NCI-H2227 (cell line): ENCODE results near the gene HEMGN.

Source experiments
- DNase-seq: peaks from one replicate; lab custom pipeline; 2025; ENCODE audit not compliant: unreplicated experiment; lab: John Stamatoyannopoulos, UW

The HEMGN gene

GRCh38 chr9:97933297-97933998, 4.5 kb downstream of the HEMGN start:
- no peak for DNase-seq

GRCh38 chr9:97930972-97931371, 7.0 kb downstream of the HEMGN start:
- no peak for DNase-seq

GRCh38 chr9:97928986-97929604, 8.9 kb downstream of the HEMGN start:
- no peak for DNase-seq

GRCh38 chr9:97925497-97926334, 12.3 kb downstream of the HEMGN start:
- no peak for DNase-seq

GRCh38 chr9:97924386-97924785, 13.6 kb downstream of the HEMGN start:
- DNase-seq, result no peak

- DNase-seq, result peak; percentile 80
These were observed 14.4 kb downstream of the HEMGN start for GRCh38 chr9:97923529-97924108.

GRCh38 chr9:97921959-97922724, 15.8 kb downstream of the HEMGN start, which contains the start of gene TRMO:
TSS of gene TRMO (minus strand) at chr9:97922500. CDS start at chr9:97922493, 7 bp downstream.
- peak; percentile 98 for DNase-seq

GRCh38 chr9:97919217-97919813, 18.7 kb downstream of the HEMGN start:
- no peak for DNase-seq

GRCh38 chr9:97918611-97919010, 19.4 kb downstream of the HEMGN start:
- no peak for DNase-seq

GRCh38 chr9:97911970-97912369, 26.0 kb downstream of the HEMGN start:
- DNase-seq, result no peak

- DNase-seq, result no peak
These were observed 26.4 kb downstream of the HEMGN start for GRCh38 chr9:97911528-97911927.

- DNase-seq, result no peak
These were observed 27.6 kb downstream of the HEMGN start for GRCh38 chr9:97910357-97910756.

GRCh38 chr9:97908705-97909104, 29.3 kb downstream of the HEMGN start:
- no peak for DNase-seq

- DNase-seq, result no peak
These were observed 30.3 kb downstream of the HEMGN start for GRCh38 chr9:97907632-97908031.

- no peak for DNase-seq
These were observed 30.9 kb downstream of the HEMGN start for GRCh38 chr9:97907046-97907445.

GRCh38 chr9:97906236-97906831, 31.6 kb downstream of the HEMGN start:
- DNase-seq, result no peak

GRCh38 chr9:97905228-97905627, 32.7 kb downstream of the HEMGN start:
- DNase-seq, result no peak

- no peak for DNase-seq
These were observed 33.2 kb downstream of the HEMGN start for GRCh38 chr9:97904725-97905124.

- DNase-seq, result no peak
These were observed 34.8 kb downstream of the HEMGN start for GRCh38 chr9:97903177-97903576.
